GM12878 (cell line): Measurements from ENCODE around the gene SYPL1. TPM values are rescaled to one million over a fixed set of nuclear protein-coding genes. Genes with fewer than 3 reads are reported as not detected.

Experiments
- ATAC-seq: fragments of 200-7000 bp; cut with Tn5 transposase; 3 replicates; pipeline ENCODE4 v1.9.1; 2020; ENCODE audit warnings: mild to moderate bottlenecking, moderate library complexity
- BruUV-seq: library from RNA; stranded (reverse); fragments of 400-500 nt; replicated peaks from 2 replicates; lab custom pipeline; 2021; lab: Mats Ljungman, UMichigan
- CTCF ChIA-PET: fragments of 300-600 bp; sonication (Branson Sonifier 250); formaldehyde crosslinking; extraction: SDS; loops from one replicate; lab custom pipeline; 2021; ENCODE audit warnings: inconsistent platforms; lab: Yijun Ruan, JAX
- POLR2A ChIA-PET: fragments of 350-600 bp; formaldehyde crosslinking; extraction: SDS; loops from one replicate; lab custom pipeline; 2021; ENCODE audit warnings: inconsistent platforms; lab: Charles Lee
- RAD21 ChIA-PET: fragments of 300-600 bp; sonication (Branson Sonifier 250); formaldehyde crosslinking; loops from one replicate; lab custom pipeline; 2023; ENCODE audit warnings: antibody characterized with exemption; ENCODE audit not compliant: unreplicated experiment; lab: Charles Lee
- SMC1A ChIA-PET: fragments of 300-600 bp; sonication (Branson Sonifier 250); formaldehyde crosslinking; loops from one replicate; lab custom pipeline; 2023; ENCODE audit not compliant: unreplicated experiment, uncharacterized antibody; lab: Charles Lee
- DNase-seq: peaks from one replicate; pipeline ENCODE4 v3.0.0-alpha.2; 2011; ENCODE audit warnings: low read depth, low spot score
- FAIRE-seq: peaks from 3 replicates; lab custom pipeline; 2011; peaks lifted over from hg19 to GRCh38; lab: Jason Lieb, UNC
- H2AFZ ChIP-seq: 2 replicates; pipeline ENCODE4 v1.6.0; 2011; ENCODE audit warnings: low read depth, low read length, control low read depth; ENCODE audit not compliant: control insufficient read depth
- H3K27ac ChIP-seq: 2 replicates; pipeline ENCODE4 v1.5.1; 2011; ENCODE audit warnings: control low read depth; ENCODE audit not compliant: control insufficient read depth, insufficient read depth
- H3K27me3 ChIP-seq, 2 experiments: replicated peaks in 1 of 2; 2 replicates each; pipeline versions ENCODE4 v1.6.0 to v1.6.1; 2011; ENCODE audit warnings: low read length in 1 of 2; ENCODE audit not compliant: control insufficient read depth in 2 of 2, insufficient read depth in 2 of 2
- H3K36me3 ChIP-seq, 2 experiments: 2 replicates each; pipeline ENCODE4 v1.5.1; 2011; ENCODE audit warnings: low read length in 1 of 2; ENCODE audit not compliant: control insufficient read depth in 2 of 2, insufficient read depth in 2 of 2
- H3K4me1 ChIP-seq: 2 replicates; pipeline ENCODE4 v1.6.1; 2011; ENCODE audit warnings: mild to moderate bottlenecking, low read length, moderate library complexity, mixed read lengths; ENCODE audit not compliant: control insufficient read depth, insufficient read depth
- H3K4me2 ChIP-seq: 2 replicates; pipeline ENCODE4 v1.6.0; 2011; ENCODE audit warnings: control low read depth; ENCODE audit not compliant: control insufficient read depth, insufficient read depth
- H3K4me3 ChIP-seq: fragments of 200-600 bp; sonication (generic); 2 replicates; pipeline ENCODE4 v1.5.1; 2016
- H3K79me2 ChIP-seq: 2 replicates; pipeline ENCODE4 v1.6.0; 2011; ENCODE audit warnings: low read length; ENCODE audit not compliant: control insufficient read depth, insufficient read depth
- H3K9ac ChIP-seq: 2 replicates; pipeline ENCODE4 v1.8.0; 2011; ENCODE audit warnings: low read length, control low read depth, mixed read lengths; ENCODE audit not compliant: control insufficient read depth, insufficient read depth
- H3K9me3 ChIP-seq: replicated peaks from 3 replicates; pipeline ENCODE4 v1.5.1; 2011; ENCODE audit warnings: mild to moderate bottlenecking, low read length; ENCODE audit not compliant: control insufficient read depth, insufficient read depth
- H4K20me1 ChIP-seq: 2 replicates; pipeline ENCODE4 v1.6.0; 2011; ENCODE audit not compliant: control insufficient read depth, insufficient read depth
- BRCA1 ChIP-seq: IDR thresholded peaks from 2 replicates; pipeline ENCODE4 v1.6.1; 2011; ENCODE audit warnings: low read depth, low read length, improper control_type of control experiment
- EGR1 ChIP-seq, 2 experiments: IDR thresholded peaks; 1 replicate in 1 of 2; 2 replicates in 1 of 2; pipeline ENCODE4 v1.6.1; 2011 to 2012; ENCODE audit warnings: low read depth in 2 of 2, low read length in 2 of 2, borderline replicate concordance in 1 of 2, mild to moderate bottlenecking in 1 of 2, moderate library complexity in 1 of 2
- IKZF1 ChIP-seq: fragments of 450-650 bp; conservative IDR thresholded peaks from 2 replicates; pipeline ENCODE4 v1.6.1; 2017; ENCODE audit warnings: antibody characterized with exemption, mild to moderate bottlenecking
- JUNB ChIP-seq: IDR thresholded peaks from 2 replicates; pipeline ENCODE4 v1.6.1; 2016; ENCODE audit warnings: antibody characterized with exemption, mild to moderate bottlenecking
- MTA2 ChIP-seq: fragments of 450-650 bp; IDR thresholded peaks from 2 replicates; pipeline ENCODE4 v1.6.1; 2016; ENCODE audit warnings: low read depth, mild to moderate bottlenecking, moderate library complexity
- MYB ChIP-seq: fragments of 150-350 bp; IDR thresholded peaks from 2 replicates; pipeline ENCODE4 v1.6.1; 2014; ENCODE audit warnings: mild to moderate bottlenecking, low read depth, low read length, borderline replicate concordance
- NR2F1 ChIP-seq: fragments of 450-650 bp; conservative IDR thresholded peaks from 2 replicates; pipeline ENCODE4 v1.6.1; 2017; ENCODE audit warnings: mild to moderate bottlenecking
- NRF1 ChIP-seq: conservative IDR thresholded peaks from 2 replicates; pipeline ENCODE4 v1.6.1; 2011; ENCODE audit warnings: mild to moderate bottlenecking, low read depth, low read length, improper control_type of control experiment
- POU2F2 ChIP-seq: IDR thresholded peaks from 3 replicates; pipeline ENCODE4 v1.6.1; 2011; ENCODE audit warnings: low read depth, mild to moderate bottlenecking, low read length, borderline replicate concordance
- SIN3A ChIP-seq: IDR thresholded peaks from 2 replicates; pipeline ENCODE4 v1.6.1; 2012; ENCODE audit warnings: low read depth, low read length, improper control_type of control experiment
- WGBS: methylation state at CpG from one replicate; pipeline ENCODE4 v1.1.6; 2016; ENCODE audit warnings: low lambda C conversion rate; ENCODE audit not compliant: insufficient replicate concordance, insufficient coverage; ENCODE audit errors: missing lambda C conversion rate; 5-methylcytosine and 5-hydroxymethylcytosine counted together
- in situ Hi-C: fragments of 300-500 bp; cut with MboI; formaldehyde crosslinking; loops from 9 replicates; pipeline ENCODE4 v1.14.3; 2018; ENCODE audit warnings: mixed read lengths
- intact Hi-C: fragments of 100-400 bp; cut with micrococcal nuclease; formaldehyde crosslinking; loops from one replicate; pipeline ENCODE4 v1.14.2; 2022; ENCODE audit not compliant: unreplicated experiment
- polyA plus RNA-seq, 11 experiments: library from polyadenylated mRNA; depleted of rRNA in 4 of 11; unstranded in 6 of 11; stranded (reverse) in 5 of 11; fragments of >200 nt; fragmentation: Nextera tagmentation in 4 of 11; fragmentation: Illumina TruSeq in 1 of 11; extraction: Ambion mirVana in 4 of 11; extraction: Trizol in 1 of 11; gene quantifications; 1 replicate in 1 of 11; 2 replicates in 10 of 11; pipeline versions ENCODE4 v1.2.1 to v1.2.3, GENCODE V29; 2011 to 2016; ENCODE audit warnings: inconsistent platforms in 2 of 11, missing spikeins in 2 of 11, low read depth in 1 of 11
- total RNA-seq, 4 experiments: library from RNA; depleted of rRNA in 3 of 4; stranded (reverse); fragments of >200 nt in 3 of 4; fragmentation: Illumina TruSeq in 1 of 4; extraction: Trizol in 1 of 4; gene quantifications; 2 replicates each; pipeline versions ENCODE4 v1.2.1 to v1.2.3, GENCODE V29; 2013 to 2021
- TF ChIP-seq, protein P1 (sequence below): IDR thresholded peaks from 2 replicates; pipeline ENCODE4 v1.6.1; 2011; ENCODE audit warnings: mild to moderate bottlenecking, low read depth, low read length, moderate library complexity; ENCODE audit not compliant: insufficient replicate concordance
- TF ChIP-seq, protein P2 (sequence below): fragments of 450-650 bp; formaldehyde crosslinking; IDR thresholded peaks from 2 replicates; pipeline ENCODE4 v1.5.0; 2022; ENCODE audit warnings: mild to moderate bottlenecking, missing genetic modification characterization
- TF ChIP-seq, protein P3 (sequence below): IDR thresholded peaks from 2 replicates; pipeline ENCODE4 v1.6.1; 2012; ENCODE audit warnings: low read depth, low read length, improper control_type of control experiment
- TF ChIP-seq, protein P4 (sequence below): fragments of 450-650 bp; formaldehyde crosslinking; IDR thresholded peaks from 2 replicates; pipeline ENCODE4 v1.4.0; 2020; ENCODE audit warnings: mild to moderate bottlenecking, moderate library complexity
- TF ChIP-seq, protein P5 (sequence below): IDR thresholded peaks from 2 replicates; pipeline ENCODE4 v1.6.1; 2011; ENCODE audit warnings: low read depth, mild to moderate bottlenecking, low read length, moderate library complexity, borderline replicate concordance; ENCODE audit errors: extremely low read depth

The SYPL1 gene
- total and polyA plus RNA-seq, 10 of the 15 experiments (the other 5 are each of a cell fraction or from before 2014, with no cell fraction given): 34.5 to 177 (median 87.3) TPM

DNA sequence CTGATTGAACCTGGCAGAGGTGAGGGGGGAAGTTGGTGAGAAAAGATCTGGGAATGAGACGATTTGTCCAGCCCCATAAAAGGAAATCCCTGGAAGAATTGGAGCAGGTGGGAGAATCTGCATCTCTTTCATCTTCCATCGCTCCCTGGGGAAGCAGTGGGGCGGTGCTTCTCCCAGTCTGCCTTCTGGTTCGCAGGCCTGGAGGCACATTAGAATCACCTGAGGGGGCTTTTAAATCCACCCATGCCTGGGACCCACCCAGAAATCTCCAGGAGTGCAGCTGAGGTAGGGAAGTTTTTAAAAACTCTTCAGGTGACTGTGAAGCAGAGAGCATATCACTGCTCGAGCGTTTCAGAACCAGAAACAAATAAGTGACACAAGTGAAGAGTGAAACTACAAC is 26.7 kb upstream of the SYPL1 start:
- ChIA-PET POLR2A (no interaction called here), SMC1A (interaction anchor here (0.8 to 1.6 kb wide), 2 partner anchors 36 to 65 kb away, joined by 3 read pairs; no protein-coding TSS in a partner anchor), RAD21 (no interaction called here), CTCF (interaction anchor here (0.5 to 1.4 kb wide), 2 partner anchors 29 to 219 kb away, joined by 3 to 4 read pairs; no protein-coding TSS in a partner anchor)
- in situ Hi-C loops: no loop called here
- no peaks in the 10 kb centered on the region for H3K9me3 ChIP-seq
- no peak for FAIRE-seq
- H4K20me1 ChIP-seq: no peaks in the 10 kb centered on the region
- intact Hi-C loops: no loop called here
- WGBS: 24% methylated on average over 6 of the region's 6 CpGs
- no peak overlapping the region for H3K27ac ChIP-seq
- no peak overlapping the region for H3K4me3 ChIP-seq
- H3K79me2 ChIP-seq: no peaks in the 10 kb centered on the region
- H3K27me3 ChIP-seq: no peaks in the 10 kb centered on the region
- DNase-seq: no peak
- H3K9ac ChIP-seq: no peak overlapping the region
- no peaks in the 10 kb centered on the region for H3K36me3 ChIP-seq
- ATAC-seq: no peak
- no peak overlapping the region for H2AFZ ChIP-seq
- H3K4me2 ChIP-seq: no peak overlapping the region
- no TSS peak for BruUV-seq
- H3K4me1 ChIP-seq: no peaks in the 10 kb centered on the region
- TF ChIP-seq NR2F1 (no peak), IKZF1 (no peak), MYB (no peak), SIN3A (no peak), POU2F2 (no peak), BRCA1 (no peak), MTA2 (no peak), EGR1 (IDR thresholded peaks at IDR 0.05; ENCODE audit: borderline replicate concordance in 1 of 2, low read depth in 2 of 2, low read length in 2 of 2) (no peak), NRF1 (no peak), JUNB (no peak)
- TF ChIP-seq, protein P1, sequence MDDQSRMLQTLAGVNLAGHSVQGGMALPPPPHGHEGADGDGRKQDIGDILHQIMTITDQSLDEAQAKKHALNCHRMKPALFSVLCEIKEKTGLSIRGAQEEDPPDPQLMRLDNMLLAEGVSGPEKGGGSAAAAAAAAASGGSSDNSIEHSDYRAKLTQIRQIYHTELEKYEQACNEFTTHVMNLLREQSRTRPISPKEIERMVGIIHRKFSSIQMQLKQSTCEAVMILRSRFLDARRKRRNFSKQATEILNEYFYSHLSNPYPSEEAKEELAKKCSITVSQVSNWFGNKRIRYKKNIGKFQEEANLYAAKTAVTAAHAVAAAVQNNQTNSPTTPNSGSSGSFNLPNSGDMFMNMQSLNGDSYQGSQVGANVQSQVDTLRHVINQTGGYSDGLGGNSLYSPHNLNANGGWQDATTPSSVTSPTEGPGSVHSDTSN: no peak
- TF ChIP-seq, protein P2, sequence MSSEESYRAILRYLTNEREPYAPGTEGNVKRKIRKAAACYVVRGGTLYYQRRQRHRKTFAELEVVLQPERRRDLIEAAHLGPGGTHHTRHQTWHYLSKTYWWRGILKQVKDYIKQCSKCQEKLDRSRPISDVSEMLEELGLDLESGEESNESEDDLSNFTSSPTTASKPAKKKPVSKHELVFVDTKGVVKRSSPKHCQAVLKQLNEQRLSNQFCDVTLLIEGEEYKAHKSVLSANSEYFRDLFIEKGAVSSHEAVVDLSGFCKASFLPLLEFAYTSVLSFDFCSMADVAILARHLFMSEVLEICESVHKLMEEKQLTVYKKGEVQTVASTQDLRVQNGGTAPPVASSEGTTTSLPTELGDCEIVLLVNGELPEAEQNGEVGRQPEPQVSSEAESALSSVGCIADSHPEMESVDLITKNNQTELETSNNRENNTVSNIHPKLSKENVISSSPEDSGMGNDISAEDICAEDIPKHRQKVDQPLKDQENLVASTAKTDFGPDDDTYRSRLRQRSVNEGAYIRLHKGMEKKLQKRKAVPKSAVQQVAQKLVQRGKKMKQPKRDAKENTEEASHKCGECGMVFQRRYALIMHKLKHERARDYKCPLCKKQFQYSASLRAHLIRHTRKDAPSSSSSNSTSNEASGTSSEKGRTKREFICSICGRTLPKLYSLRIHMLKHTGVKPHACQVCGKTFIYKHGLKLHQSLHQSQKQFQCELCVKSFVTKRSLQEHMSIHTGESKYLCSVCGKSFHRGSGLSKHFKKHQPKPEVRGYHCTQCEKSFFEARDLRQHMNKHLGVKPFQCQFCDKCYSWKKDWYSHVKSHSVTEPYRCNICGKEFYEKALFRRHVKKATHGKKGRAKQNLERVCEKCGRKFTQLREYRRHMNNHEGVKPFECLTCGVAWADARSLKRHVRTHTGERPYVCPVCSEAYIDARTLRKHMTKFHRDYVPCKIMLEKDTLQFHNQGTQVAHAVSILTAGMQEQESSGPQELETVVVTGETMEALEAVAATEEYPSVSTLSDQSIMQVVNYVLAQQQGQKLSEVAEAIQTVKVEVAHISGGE (CRISPR knock-in tag): no peak
- TF ChIP-seq, protein P3, sequence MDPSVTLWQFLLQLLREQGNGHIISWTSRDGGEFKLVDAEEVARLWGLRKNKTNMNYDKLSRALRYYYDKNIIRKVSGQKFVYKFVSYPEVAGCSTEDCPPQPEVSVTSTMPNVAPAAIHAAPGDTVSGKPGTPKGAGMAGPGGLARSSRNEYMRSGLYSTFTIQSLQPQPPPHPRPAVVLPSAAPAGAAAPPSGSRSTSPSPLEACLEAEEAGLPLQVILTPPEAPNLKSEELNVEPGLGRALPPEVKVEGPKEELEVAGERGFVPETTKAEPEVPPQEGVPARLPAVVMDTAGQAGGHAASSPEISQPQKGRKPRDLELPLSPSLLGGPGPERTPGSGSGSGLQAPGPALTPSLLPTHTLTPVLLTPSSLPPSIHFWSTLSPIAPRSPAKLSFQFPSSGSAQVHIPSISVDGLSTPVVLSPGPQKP: no peak
- TF ChIP-seq, protein P4, sequence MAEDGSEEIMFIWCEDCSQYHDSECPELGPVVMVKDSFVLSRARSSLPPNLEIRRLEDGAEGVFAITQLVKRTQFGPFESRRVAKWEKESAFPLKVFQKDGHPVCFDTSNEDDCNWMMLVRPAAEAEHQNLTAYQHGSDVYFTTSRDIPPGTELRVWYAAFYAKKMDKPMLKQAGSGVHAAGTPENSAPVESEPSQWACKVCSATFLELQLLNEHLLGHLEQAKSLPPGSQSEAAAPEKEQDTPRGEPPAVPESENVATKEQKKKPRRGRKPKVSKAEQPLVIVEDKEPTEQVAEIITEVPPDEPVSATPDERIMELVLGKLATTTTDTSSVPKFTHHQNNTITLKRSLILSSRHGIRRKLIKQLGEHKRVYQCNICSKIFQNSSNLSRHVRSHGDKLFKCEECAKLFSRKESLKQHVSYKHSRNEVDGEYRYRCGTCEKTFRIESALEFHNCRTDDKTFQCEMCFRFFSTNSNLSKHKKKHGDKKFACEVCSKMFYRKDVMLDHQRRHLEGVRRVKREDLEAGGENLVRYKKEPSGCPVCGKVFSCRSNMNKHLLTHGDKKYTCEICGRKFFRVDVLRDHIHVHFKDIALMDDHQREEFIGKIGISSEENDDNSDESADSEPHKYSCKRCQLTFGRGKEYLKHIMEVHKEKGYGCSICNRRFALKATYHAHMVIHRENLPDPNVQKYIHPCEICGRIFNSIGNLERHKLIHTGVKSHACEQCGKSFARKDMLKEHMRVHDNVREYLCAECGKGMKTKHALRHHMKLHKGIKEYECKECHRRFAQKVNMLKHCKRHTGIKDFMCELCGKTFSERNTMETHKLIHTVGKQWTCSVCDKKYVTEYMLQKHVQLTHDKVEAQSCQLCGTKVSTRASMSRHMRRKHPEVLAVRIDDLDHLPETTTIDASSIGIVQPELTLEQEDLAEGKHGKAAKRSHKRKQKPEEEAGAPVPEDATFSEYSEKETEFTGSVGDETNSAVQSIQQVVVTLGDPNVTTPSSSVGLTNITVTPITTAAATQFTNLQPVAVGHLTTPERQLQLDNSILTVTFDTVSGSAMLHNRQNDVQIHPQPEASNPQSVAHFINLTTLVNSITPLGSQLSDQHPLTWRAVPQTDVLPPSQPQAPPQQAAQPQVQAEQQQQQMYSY (CRISPR knock-in tag): no peak
- TF ChIP-seq, protein P5, sequence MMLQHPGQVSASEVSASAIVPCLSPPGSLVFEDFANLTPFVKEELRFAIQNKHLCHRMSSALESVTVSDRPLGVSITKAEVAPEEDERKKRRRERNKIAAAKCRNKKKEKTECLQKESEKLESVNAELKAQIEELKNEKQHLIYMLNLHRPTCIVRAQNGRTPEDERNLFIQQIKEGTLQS: no peak
